Left lobe of liver (tissue), 2 donors: ENCODE measurements around the gene MPZL2. TPM values are rescaled to one million over a fixed set of nuclear protein-coding genes. Genes with fewer than 3 reads are reported as not detected.
"Not testable (repeated sequence)": the region's sequence is repeated elsewhere in the genome, so short reads cannot be mapped to it uniquely, and the experiment has no call there.

Experiments
- ATAC-seq: fragments of 200-7000 bp; cut with Tn5 transposase; one replicate; pipeline ENCODE4 v1.9.1; 2020; ENCODE audit warnings: mild to moderate bottlenecking, moderate library complexity
- DNase-seq: peaks from one replicate; pipeline ENCODE4 v3.0.0-alpha.2; 2020; ENCODE audit warnings: low spot score
- total RNA-seq: library from RNA; stranded (reverse); gene quantifications from one replicate; pipeline ENCODE4 v1.2.1, GENCODE V29; 2021
- donor health status: DM: no; HTN: no; CAD: no; lungs with moderate emphysema.
- donor health status: DM: no; HTN: yes; CAD: no.

The MPZL2 gene
- total RNA-seq: 18.6 TPM

DNA sequence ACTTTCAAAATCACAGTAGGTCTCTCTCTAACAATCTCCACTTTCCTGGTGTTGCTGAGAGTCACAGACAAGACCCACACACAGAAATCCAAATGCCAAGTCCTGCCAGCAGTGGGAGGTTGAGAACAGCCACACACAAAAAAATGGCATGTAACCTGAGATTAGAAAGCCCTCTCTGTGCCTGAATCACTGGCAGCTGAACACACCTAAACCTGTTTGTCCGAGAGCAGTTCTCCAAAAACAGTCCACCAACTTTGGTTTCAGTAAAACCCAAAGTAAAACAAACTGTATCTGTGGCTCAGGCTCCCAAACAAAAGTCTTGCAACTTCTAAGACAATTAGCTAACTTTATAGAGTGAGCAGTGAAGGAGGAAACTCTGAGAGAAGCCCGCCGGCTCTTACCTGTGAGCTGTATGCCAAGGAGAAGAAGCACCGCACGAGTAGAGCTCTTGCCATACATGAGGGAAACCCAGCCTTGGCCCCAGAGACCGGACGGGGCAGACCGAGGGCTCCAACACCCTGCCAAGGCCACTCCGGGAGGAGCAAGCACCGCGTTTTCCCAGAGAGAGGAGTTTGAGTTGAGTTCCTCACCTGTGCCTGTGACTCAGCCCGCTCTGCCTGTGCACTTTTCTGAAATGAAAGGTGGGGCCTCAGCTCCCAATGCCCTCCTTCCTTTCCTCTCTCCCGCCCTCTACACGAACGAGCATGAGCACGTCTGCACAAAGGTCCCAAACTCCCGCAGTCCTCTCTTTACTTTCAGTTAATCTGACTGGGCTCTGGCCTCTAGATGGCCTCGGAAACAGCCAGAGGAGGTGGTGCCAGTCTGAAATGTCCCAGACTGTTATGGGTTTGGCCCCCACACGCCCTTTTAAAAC is at the start of gene MPZL2:
TSS of gene MPZL2 (minus strand) at position 603 of the 874 bp plus-strand sequence. CDS start at position 459, 144 bp downstream.
- DNase-seq (peak; percentile 86), ATAC-seq (peak; percentile 97)

DNA sequence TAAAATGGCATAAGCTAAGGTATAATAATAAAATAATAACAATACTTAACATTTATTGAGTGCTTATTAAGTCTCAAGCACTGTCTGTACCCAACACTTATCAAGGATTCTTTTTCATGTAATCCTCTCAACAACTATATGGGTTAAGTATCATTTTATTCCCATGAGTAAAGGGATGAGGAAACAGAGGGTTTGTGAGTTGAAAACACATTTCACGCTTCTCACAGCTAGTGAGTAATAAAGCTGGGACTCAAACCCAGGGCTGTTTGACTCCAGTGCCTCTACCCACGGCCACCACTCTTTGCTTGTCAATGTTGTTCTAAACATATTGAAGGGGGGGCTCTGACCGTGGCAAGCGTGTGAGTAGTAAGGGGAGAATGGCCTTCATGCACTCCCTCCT is 49.1 kb upstream of the MPZL2 start:
- DNase-seq (no peak), ATAC-seq (no peak)

DNA sequence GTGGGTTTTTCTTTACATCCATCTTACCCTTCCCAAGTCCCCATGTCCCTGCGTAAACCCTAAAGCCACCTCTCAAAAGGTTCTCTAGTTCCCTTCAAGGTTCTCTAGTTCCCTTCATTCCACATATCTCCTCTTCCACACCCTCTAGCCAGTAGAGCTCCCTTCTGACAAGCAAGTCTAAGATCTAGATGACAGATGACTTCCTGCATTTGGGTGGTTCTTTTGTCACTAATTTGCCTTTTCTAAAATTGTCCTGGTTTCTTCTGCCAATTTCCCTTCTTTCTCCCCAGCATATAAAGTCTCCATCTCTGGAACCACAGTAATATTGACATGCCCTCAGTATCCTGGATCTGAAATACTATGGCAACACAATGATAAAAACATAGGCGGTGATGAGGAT is 48.2 kb upstream of the MPZL2 start:
- ATAC-seq (no peak), DNase-seq (no peak)

DNA sequence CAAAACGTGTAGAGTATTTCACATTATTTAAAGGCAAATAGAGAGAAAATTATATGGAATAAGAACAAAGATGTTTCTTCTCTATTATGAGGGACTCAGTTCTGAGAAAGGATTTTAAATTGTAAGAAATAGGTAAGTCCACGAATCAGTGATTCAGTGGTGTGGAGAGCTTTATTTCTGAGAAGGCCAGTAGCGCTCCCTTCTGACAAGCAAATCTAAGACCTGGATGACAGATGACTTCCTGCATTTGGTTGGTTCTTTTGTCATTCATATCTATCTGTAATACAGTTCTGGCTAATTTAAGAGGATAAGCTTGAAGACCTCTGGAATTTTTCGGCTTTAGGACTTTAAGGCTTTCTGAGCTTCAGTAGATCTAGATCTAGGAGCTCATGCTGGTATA is 47.4 kb upstream of the MPZL2 start:
- DNase-seq: no peak
- ATAC-seq: no peak

DNA sequence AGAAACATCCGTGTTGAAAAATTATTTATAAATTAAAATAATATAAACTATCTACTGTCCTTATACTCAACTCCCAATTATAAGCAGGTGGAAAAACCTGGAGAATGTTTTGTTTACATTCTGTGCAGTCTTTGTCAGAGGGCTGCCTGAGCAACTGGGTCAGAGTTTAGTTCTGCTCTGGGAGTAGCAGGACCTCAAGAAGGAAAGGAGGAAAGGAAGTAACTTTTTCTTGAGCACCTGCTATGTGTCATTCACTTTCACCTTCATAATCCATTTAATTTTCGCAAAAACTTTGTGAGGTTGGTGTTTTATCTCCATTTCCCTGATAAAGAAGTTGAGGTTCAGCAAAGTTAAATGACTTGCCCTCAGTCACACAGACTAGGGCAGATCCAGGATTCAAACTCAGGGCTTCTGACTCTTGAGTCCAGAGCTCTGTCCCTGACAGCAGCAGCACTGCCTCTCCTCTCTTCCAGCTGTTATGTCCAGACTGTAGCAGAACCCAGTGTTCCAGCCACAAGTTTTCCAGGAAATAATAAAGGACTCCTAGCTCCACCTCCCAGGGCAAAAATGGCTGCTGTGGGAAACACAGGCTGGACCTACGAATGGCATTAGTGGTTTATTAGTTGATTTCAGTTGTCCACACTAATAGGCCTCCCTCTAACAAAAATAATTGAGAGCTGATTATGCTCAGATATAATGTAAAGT is 46.8 kb upstream of the MPZL2 start:
- no peak for ATAC-seq
- no peak for DNase-seq

DNA sequence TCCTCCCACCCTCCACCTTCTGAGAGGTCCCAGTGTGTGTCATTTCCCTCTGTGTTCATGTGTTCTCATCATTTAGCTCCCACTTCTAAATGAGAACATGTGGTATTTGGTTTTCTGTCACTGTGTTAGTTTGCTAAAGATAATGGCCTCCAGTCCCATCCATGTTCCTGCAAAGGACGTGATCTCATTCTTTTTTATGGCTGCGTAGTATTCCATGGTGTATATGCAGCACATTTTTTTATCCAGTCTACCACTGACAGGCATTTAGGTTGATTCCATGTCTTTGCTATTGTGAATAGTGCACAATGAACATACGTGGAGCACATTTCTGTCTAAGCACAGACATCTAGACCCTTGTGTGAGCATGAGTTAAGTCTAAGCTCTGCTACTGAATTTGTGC is 46.2 kb upstream of the MPZL2 start:
- ATAC-seq: no peak

DNA sequence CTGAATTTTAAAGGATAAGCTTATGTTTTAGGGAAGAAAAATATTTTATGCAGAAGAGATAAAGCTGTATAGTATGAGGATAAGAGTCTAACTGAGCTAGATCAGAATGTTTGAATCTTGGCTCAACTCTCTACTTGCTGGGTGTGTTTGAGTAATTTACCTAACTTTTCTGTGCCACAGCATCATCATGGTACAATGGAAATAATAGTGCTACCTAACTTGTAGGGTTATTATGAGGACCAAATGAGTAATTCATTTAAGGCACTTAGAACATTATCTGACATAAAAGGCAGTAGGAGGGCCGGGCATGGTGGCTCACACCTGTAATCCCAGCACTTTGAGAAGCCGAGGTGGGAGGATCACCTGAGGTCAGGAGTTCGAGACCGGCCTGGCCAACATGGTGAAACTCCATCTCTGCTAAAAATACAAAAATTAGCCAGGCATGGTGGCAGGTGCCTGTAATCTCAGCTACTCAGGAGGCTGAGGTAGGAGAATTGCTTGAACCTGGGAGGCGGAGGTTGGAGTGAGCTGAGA is 45.0 kb upstream of the MPZL2 start:
- not testable (repeated sequence) for DNase-seq, ATAC-seq

More for the DNA sequence above, 46.2 kb upstream of the MPZL2 start:
- DNase-seq: no peak

DNA sequence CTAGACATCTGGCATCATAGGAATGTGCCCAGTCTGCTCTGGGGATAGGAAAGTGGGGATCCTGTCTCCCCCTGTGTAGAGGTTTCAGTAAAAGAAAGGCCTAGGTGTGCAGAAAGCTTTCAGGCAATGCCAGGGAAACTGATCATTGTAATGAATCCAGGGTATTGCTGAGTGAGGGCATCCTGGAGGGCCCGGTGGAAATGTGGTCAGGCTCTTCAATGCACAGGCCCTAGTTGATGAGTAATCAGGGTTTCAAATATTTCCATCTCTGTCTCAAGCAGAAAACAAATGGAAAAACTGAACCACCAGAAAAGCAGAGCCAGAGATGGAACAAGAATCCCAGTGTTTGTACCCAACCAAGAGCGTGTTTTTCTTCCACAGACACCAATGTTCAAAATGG is 42.5 kb upstream of the MPZL2 start:
- no peak for ATAC-seq
- no peak for DNase-seq

DNA sequence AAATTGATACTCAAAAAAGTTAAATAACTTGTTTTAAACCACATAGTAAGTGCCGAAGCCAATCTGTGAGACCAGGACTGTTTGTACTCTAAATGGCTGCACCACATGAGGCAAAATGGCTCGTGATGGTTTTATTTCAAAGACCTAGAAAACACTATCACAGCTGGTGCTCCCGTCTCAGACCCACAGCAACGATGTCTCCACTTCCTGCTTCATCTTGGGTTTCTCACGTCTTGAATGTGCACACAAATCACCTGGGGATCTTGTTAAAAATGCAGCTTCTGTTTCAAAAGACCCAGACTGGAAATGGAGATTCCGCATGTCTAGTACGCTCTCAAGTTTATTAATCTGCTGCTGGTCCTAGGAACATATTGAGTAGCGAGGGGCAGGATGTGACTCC is 41.6 kb upstream of the MPZL2 start:
- DNase-seq (no peak), ATAC-seq (no peak)

DNA sequence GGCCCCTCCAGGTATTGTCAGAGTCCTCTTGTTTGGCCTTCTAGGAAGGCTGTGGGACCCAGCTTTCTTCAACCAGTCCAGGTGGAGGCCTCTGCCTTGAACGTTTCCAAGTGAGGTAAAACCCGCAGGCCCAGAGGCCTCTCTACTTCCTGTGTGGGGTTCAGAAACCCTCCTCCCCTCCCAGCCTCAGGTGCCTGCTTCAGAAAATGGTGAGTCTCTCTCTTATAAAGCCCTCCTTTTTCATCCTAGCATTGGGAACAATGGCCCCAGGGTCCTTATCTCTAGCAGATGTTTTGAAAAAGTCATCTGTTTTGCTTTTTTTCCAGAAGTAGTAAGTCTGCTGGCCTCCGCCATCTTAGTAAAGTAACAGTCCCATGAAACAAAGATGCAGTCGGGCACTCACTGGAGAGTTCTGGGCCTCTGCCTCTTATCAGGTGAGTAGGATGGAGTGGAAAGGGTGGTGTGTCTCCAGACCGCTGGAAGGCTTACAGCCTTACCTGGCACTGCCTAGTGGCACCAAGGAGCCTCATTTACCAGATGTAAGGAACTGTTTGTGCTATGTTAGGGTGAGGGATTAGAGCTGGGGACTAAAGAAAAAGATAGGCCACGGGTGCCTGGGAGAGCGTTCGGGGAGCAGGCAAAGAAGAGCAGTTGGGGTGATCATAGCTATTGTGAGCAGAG is 40.6 kb upstream of the MPZL2 start, which contains the start of gene CD3E:
TSS of gene CD3E (plus strand) at position 163 of the 681 bp plus-strand sequence. CDS start at position 386, 223 bp downstream.
- DNase-seq: no peak
- no peak for ATAC-seq

DNA sequence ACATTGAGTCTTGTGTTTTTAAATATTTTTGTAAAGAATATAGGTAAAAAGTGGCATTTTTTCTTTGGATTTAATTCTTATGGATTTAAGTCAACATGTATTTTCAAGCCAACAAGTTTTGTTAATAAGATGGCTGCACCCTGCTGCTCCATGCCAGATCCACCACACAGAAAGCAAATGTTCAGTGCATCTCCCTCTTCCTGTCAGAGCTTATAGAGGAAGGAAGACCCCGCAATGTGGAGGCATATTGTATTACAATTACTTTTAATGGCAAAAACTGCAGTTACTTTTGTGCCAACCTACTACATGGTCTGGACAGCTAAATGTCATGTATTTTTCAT is 40.1 kb upstream of the MPZL2 start:
- ATAC-seq: no peak
- DNase-seq: no peak

DNA sequence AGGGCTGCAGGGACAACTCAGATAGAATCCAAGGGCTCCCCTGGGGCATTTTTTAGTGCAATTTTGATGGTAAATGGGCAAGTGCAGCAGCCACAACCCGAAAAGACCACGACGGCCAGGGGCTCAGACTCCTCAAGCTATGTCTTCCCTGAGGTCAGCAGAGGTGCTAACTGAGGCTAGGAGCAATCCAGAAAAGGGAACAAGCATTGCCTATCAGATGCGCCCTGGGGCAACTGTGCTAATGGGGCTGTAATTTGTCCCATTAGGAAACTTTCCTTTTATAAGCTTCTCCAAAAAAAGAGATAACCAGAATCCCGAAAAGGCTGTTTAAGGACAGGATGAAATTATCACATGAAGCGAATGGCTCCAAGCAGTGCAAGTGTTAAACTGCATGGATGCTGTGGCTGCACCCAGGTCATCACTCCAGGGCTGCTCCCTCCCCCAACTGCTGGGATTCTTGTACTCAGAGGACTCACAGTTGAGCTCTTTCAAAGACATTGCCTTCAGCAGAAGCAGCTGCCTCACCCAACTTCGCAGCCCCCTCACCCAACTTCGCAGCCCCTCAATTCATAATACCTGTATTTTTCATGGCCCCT is 37.6 kb upstream of the MPZL2 start:
- DNase-seq (no peak), ATAC-seq (no peak)

DNA sequence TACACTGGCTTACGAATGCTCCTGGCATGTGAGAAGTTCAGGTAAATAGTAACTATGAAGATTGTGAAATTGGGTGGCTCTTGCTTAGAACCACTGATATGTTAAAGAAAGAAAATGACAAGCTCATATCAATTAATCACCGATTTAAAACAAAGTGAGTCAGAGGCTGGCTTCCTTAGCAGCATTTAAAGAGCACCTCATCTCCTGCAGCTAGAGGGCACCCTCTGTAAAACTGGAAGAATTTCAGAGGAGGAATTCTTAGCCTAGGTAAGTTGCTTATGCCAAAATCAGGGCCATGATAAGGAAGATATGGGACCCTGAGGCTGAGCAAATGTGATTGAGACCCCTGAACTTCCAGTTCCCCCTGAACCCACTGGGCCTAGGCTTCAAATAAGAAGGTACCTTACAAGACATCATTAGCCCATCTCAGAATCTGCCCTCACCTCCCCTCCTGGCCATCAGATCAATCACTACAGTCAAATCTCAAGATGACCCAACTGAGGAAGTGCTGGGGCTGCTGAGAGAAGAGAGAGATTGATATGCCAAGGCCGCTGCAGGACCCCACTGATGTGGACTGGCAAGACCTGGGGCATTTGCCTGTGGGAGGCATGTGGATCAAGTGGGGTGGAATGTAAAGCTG is 31.8 kb upstream of the MPZL2 start:
- ATAC-seq: peak; percentile 82

DNA sequence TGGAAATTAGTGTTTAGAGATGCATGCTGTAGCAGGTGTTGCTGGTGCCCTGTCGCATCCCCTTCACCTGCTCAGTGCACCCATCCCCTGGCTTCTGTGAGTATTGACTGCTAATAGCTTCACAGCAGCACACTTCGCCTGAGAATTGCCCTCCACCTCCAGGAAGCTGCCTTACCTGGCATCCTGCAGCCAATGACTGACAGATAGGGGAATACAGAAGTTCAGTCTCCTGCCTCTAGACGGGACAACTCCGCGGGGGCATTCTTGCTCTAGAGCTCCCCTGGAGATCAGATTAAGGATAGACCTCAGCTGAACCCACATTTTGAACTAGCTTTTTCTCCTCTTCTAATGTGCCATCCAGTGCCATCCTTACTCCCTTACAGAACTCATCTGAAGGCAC is 31.1 kb upstream of the MPZL2 start:
- ATAC-seq (no peak), DNase-seq (no peak)

More for the DNA sequence above, 31.8 kb upstream of the MPZL2 start:
- no peak for DNase-seq

DNA sequence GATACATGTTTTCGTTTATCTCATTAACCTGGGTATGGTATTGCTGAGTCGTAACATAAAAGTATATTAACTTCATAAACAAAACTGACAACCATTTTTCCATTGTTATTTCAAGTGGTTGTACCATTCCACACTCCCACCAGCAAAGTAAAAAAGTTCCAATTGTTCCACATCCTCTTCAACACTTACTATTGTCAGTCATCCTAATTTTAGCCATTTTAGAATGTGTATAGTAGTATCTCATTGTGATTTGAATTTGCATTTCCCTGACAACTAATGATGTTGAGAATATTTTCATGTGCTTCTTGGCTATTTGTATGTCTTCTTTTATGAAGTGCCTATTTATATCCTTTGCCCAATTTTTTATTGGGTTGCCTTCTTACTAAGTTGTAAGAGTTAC is 30.0 kb upstream of the MPZL2 start:
- ATAC-seq (no peak), DNase-seq (no peak)

DNA sequence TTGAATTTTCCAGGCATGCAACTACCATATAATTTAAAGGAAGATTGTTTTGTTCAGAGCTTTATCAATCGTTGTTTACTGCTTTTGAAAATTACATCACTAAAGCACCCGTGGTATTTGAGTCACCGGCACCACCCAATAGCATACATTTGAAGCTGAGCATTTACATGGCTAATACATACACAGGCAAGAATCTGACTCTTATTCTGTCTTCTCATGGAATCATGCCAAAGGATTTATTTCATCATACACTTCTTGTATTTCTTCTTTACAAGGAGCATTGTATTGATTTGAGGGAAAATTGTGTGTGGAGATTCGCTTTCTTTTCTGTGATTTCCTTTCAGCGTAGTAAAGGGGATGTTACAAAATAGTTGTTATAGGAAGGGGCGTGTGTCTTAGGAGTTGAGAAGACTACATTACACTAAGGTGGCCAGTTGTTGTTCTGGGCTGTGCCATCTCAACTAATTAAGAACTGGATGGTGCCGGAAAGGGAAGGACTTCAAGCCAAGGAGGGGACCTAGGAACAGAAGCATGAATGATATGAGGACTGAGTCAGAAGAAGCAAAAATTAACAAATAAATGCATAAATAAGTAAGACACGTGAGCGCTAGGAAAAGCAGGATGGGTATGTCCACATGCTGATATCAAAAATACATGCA is 27.5 kb upstream of the MPZL2 start:
- DNase-seq (no peak), ATAC-seq (no peak)

DNA sequence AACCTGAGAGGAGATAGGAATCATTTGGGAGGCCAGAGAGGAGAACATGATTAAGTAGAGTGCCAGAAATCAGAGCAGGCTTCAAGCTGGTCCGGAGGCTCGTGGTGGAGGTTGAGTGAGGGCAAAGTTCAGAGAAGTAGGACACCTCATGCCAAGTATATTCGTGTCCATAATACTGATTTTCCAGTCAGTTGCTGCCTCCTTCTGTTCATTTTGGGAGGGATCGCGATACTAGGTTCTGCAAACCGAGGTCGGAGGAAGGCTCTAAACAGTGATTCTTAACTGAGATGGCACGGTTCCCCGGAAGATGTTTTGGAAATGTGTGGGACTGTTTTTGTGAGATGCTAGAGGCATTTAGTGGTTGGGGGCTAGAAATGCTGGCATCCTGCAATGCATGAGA is 26.8 kb upstream of the MPZL2 start:
- ATAC-seq: peak; percentile 98
- peak; percentile 57 for DNase-seq

DNA sequence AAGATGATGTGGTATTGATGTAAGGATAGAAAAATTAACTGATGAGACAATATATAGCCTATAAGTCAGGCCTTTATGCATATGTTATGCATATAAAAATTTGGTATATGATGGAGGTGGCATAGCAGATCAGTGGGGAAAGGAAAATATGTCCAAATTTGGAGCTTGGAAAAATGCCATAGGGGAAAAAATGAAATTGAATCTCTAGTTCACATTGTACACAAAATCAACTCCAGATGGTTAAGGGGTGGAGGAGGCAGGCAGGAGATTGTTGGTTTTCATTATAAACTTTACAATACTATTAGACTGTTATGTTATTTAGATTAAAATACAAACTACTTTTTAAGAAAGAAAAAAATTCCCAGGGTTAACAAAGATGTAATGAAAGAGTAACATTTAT is 25.3 kb upstream of the MPZL2 start:
- no peak for ATAC-seq
- no peak for DNase-seq

DNA sequence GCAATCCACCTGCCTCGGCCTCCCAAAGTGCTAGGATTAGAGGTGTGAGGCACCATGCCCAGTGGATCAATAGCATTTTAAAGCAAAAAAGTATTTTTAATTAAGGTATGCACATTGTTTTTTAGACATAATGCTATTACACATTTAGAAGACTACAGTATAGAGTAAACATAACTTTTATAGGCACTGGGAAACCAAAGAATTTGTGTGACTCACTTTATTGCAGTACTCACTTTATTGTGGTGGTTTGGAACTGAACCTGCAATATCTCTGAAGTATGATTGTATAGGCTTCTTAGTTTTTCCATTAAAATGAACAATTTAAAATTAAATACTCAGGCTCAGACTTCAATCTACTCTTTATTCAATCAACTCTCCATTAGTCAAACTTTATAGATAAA is 22.9 kb upstream of the MPZL2 start:
- DNase-seq (no peak), ATAC-seq (no peak)

DNA sequence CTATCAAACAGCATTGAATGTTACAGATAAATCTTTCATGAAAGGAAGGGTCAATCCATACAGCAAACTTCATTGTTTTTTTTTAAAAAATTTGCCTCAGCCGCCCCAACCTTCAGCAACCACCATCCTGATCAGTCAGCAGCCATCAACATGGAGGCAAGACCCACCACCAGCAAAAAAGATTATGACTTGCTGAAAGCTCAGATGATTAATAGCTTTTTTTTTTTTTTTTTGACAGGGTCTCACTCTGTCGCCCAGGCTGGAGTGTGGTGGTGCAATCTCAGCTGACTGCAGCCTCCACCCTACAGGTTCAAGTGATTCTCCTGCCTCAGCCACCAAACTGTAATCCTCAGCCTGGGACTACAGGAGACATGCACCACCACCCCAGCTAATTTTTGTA is 22.4 kb upstream of the MPZL2 start:
- ATAC-seq: no peak
- DNase-seq: no peak
